SW 1271 (cell line): ENCODE measurements around the gene TPRX2.
"Not testable (repeated sequence)": the region's sequence is repeated elsewhere in the genome, so short reads cannot be mapped to it uniquely, and the experiment has no call there.

Experiments used
- DNase-seq, 2 experiments: peaks; one replicate each; lab custom pipeline; 2025; lab: John Stamatoyannopoulos, UW

TPRX2 gene

GRCh38 chr19:47858646-47859285 lies at the start of gene TPRX2:
Gene TPRX2, plus strand, starts transcription at chr19:47859235. Its CDS starts 12 bp downstream, at chr19:47859247.
- not testable (repeated sequence) for DNase-seq

GRCh38 chr19:47813304-47813994 lies 45.6 kb upstream of the TPRX2 start:
- DNase-seq = peak; percentile 21 to 53

- no peak for DNase-seq
Measured at GRCh38 chr19:47813995-47814328, 45.1 kb upstream of the TPRX2 start.

- DNase-seq = not testable (repeated sequence)
Measured at GRCh38 chr19:47816270-47816669, 42.8 kb upstream of the TPRX2 start.

GRCh38 chr19:47818221-47818620 lies 40.8 kb upstream of the TPRX2 start:
- DNase-seq = not testable (repeated sequence)

- DNase-seq = no peak
Measured at GRCh38 chr19:47819858-47820257, 39.2 kb upstream of the TPRX2 start.

GRCh38 chr19:47820410-47820809 lies 38.6 kb upstream of the TPRX2 start:
- no peak for DNase-seq

GRCh38 chr19:47821460-47822020 lies 37.5 kb upstream of the TPRX2 start, which contains the start of gene CRX:
Gene CRX, plus strand, starts transcription at chr19:47821937. Its CDS starts 12,507 bp downstream, at chr19:47834444.
- DNase-seq = no peak

- no peak for DNase-seq
Measured at GRCh38 chr19:47824396-47824795, 34.6 kb upstream of the TPRX2 start.

- DNase-seq = no peak
Measured at GRCh38 chr19:47826800-47827199, 32.2 kb upstream of the TPRX2 start.

GRCh38 chr19:47832723-47833122 lies 26.3 kb upstream of the TPRX2 start:
- DNase-seq = no peak

- DNase-seq = no peak
Measured at GRCh38 chr19:47836038-47836437, 23.0 kb upstream of the TPRX2 start.

- no peak for DNase-seq
Measured at GRCh38 chr19:47839411-47839810, 19.6 kb upstream of the TPRX2 start.

- no peak for DNase-seq
Measured at GRCh38 chr19:47839913-47840312, 19.1 kb upstream of the TPRX2 start.

- DNase-seq = no peak
Measured at GRCh38 chr19:47842941-47843340, 16.1 kb upstream of the TPRX2 start.

- DNase-seq = no peak
Measured at GRCh38 chr19:47848425-47848822, 10.6 kb upstream of the TPRX2 start.

- DNase-seq = no peak
Measured at GRCh38 chr19:47848823-47849473, 10.1 kb upstream of the TPRX2 start.

- DNase-seq = no peak
Measured at GRCh38 chr19:47853003-47853402, 6.0 kb upstream of the TPRX2 start.

GRCh38 chr19:47854459-47854858 lies 4.6 kb upstream of the TPRX2 start:
- no peak for DNase-seq

GRCh38 chr19:47858231-47858630 lies 804 bp upstream of the TPRX2 start:
- DNase-seq = not testable (repeated sequence)

GRCh38 chr19:47859838-47860237 lies 803 bp downstream of the TPRX2 start:
- not testable (repeated sequence) for DNase-seq

GRCh38 chr19:47860602-47861297 lies 1.7 kb downstream of the TPRX2 start:
- no peak for DNase-seq
